DND-41 (cell line): ENCODE data around the gene EXOC4.

Experiments used
- CTCF ChIP-seq: IDR thresholded peaks from 2 replicates; pipeline ENCODE4 v1.5.1; 2012; ENCODE audit warnings: borderline replicate concordance, low read length, moderate library complexity, mild to moderate bottlenecking; ENCODE audit not compliant: poor library complexity, severe bottlenecking; ENCODE audit errors: extremely low read depth
- EZH2 ChIP-seq: IDR thresholded peaks from 3 replicates; pipeline ENCODE4 v1.6.1; 2012; ENCODE audit warnings: borderline replicate concordance, low read depth, mild to moderate bottlenecking, moderate library complexity, low read length, inconsistent platforms; ENCODE audit not compliant: severe bottlenecking

GRCh38 chr7:133645884-133646391 is 393.1 kb downstream of the EXOC4 start:
- TF ChIP-seq CTCF, result no peak
- TF ChIP-seq EZH2, result no peak
